Measurements from ENCODE around the gene GADD45G.

Gene GADD45G

DNA sequence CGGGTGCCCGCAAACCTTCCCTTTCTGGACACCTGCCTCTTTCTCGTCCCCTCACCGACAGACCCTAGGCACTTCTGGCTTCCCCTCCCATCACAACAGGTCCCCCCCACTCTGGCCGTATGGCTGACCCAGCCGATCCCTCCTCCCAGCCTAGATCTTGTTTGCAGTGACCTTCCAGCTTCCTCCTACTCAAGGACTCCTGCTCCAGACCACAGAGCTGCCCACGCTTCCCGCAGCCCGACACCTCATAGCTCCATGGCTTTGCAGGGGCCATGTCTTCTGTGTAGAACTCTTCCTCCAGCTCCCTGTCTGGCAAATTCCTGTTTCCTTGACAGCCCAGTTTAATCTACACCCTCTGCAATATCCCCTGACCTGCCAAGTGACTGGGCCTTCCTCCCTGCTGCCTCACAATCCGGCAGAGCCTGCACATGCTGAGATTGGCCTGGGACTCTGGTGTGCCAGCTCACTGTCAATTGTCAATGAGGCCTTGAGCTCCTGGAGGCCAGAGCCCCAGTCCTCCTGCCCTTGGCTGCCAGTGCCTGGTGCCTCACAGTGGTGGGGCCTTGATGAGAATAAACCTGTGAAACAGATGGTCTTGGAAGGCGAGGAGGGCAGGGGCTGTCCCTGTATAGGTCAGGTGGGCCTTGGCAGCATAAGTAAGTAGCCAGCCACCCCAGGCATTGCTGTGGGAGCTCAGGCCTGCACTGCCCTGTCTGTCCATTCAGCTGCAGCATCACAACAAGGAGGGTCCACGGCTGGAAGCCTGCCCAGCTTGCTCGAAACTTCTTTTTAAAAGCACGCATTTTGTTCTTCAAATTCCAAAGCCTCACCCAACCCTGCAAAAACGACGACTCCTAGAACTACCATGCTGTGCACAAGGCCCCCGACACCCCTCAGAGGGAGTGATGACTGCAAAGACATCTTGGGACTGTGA, 50.5 kb downstream of the GADD45G start:
- no peak for DNase-seq

All from bone marrow (tissue), 2 donors.